AG04449 (cell line): ENCODE results near the gene PLXDC2.

Experiments used
- CTCF ChIA-PET: fragments of 350-600 bp; formaldehyde crosslinking; extraction: SDS; loops from one replicate; lab custom pipeline; 2021; ENCODE audit warnings: antibody characterized with exemption; lab: Yijun Ruan, JAX
- POLR2A ChIA-PET: fragments of 400-600, 350-600 bp; formaldehyde crosslinking; extraction: SDS; loops from one replicate; lab custom pipeline; 2020; ENCODE audit warnings: antibody characterized with exemption, inconsistent platforms; lab: Yijun Ruan, JAX
- DNase-seq: peaks from one replicate; pipeline ENCODE4 v3.0.0-alpha.2; 2010; ENCODE audit warnings: low read depth, low spot score
- H3K4me3 ChIP-seq: 2 replicates; pipeline ENCODE4 v1.5.1; 2011; ENCODE audit warnings: low read depth, mild to moderate bottlenecking, control low read depth, low read length
- TF ChIP-seq, protein P1 (sequence below): IDR thresholded peaks from one replicate; pipeline ENCODE4 v1.5.1; 2011; ENCODE audit warnings: mild to moderate bottlenecking, moderate library complexity, low read length, control low read depth, inconsistent platforms; ENCODE audit not compliant: insufficient read depth; ENCODE audit errors: missing control alignments

PLXDC2 gene

GRCh38 chr10:19874791-19875190 lies 58.6 kb downstream of the PLXDC2 start:
- DNase-seq, result no peak
- ChIA-PET POLR2A (no interaction called here), CTCF (no interaction called here)
- no peak overlapping the region for H3K4me3 ChIP-seq
- TF ChIP-seq, protein P1, sequence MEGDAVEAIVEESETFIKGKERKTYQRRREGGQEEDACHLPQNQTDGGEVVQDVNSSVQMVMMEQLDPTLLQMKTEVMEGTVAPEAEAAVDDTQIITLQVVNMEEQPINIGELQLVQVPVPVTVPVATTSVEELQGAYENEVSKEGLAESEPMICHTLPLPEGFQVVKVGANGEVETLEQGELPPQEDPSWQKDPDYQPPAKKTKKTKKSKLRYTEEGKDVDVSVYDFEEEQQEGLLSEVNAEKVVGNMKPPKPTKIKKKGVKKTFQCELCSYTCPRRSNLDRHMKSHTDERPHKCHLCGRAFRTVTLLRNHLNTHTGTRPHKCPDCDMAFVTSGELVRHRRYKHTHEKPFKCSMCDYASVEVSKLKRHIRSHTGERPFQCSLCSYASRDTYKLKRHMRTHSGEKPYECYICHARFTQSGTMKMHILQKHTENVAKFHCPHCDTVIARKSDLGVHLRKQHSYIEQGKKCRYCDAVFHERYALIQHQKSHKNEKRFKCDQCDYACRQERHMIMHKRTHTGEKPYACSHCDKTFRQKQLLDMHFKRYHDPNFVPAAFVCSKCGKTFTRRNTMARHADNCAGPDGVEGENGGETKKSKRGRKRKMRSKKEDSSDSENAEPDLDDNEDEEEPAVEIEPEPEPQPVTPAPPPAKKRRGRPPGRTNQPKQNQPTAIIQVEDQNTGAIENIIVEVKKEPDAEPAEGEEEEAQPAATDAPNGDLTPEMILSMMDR, result no peak

DNA sequence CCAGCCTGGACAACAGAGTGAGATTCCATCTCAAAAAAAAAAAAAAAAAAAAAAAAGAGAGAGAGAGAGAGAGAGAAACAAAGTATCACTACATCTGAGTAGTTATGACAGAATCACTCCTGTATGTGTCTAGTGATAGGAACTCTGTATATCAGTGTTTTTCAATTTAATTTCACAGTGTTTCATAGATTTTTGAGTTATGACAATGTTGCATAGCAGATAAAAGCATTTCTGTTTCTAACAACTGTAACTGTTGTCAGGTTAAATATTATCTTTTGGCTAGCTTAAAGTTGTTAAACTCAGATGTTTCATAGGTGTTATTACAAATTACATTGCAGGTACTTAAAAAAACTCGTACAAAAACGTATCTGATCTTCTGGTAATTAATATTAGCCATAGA lies 60.3 kb downstream of the PLXDC2 start:
- ChIA-PET POLR2A (no interaction called here), CTCF (no interaction called here)
- TF ChIP-seq, protein P1, result no peak
- DNase-seq, result no peak
- no peak overlapping the region for H3K4me3 ChIP-seq

DNA sequence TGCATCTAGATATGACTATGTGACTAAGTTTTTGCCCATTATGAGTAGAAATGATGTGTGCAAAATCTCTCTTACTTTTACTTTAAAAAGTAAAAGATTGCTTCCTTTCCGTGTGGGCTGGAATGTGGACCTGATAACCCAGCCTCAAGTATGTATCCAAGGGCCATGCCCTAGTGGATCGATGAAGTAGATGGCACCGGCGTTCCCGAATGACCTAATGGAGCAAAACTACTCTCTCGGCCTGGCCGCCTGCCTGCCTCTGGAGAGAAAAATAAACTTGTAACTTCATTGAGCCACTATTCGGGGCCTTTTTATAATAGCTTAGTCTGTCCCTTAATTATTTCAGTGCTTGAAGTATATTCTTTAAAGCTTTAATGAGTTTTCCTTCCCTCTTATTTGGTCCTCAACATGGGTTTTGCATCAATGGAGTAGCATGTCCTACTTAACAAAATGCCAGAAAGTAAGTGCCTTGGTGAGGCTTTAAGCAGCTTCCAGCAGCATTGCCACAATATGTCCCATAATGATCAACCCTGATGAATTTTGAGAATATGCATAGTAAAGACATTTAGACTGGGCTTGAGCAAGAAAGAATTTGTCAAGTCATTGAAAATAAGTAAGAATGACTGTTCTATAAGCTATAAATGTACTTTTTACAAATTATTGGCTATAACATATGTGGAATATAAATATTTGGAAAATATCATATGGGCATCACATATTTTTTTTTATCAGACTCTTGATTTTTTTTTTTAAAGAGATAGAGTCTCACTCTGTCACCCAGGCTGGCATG lies 61.4 kb downstream of the PLXDC2 start:
- ChIA-PET POLR2A (no interaction called here), CTCF (no interaction called here)
- TF ChIP-seq, protein P1, result no peak
- no peak for DNase-seq
- no peak overlapping the region for H3K4me3 ChIP-seq

GRCh38 chr10:19882621-19883020 lies 66.4 kb downstream of the PLXDC2 start:
- no peak overlapping the region for H3K4me3 ChIP-seq
- CTCF ChIA-PET, result no interaction called here
- TF ChIP-seq, protein P1, result no peak
- no peak for DNase-seq
- POLR2A ChIA-PET, result no interaction called here

DNA sequence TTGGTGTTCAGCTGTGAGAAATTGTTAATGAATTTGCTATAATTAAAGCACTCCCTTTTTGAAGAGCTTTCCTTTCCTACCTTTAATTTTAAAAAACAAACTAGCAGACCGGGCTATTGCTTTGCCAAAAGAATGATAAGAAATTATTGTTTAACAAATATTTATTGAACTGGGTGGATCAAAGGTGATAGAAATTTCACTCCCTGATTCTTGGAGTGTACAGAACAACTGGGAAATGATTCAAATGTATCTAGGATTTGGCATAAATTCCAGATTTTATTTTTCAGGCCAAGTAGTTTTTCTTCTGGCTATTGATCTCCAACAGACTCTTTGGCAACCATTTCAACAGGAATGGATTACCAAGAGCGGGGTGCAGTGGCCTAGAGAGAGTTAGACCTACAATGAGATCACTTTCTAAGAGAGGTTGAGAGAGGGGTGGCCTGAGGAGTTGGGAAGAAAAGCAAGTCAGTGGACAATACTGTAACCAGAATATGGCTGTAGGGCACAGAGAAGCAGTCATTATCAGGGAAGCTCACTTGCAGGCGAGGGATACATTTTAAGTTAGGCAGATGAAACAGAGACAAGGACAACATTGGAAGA lies 71.9 kb downstream of the PLXDC2 start:
- CTCF ChIA-PET, result no interaction called here
- TF ChIP-seq, protein P1, result no peak
- POLR2A ChIA-PET, result no interaction called here
- no peak overlapping the region for H3K4me3 ChIP-seq
- DNase-seq, result no peak

GRCh38 chr10:19889256-19889655 lies 73.0 kb downstream of the PLXDC2 start:
- no peak for DNase-seq
- no peak overlapping the region for H3K4me3 ChIP-seq
- CTCF ChIA-PET, result no interaction called here
- TF ChIP-seq, protein P1, result no peak
- POLR2A ChIA-PET, result no interaction called here
